Measurements from ENCODE around the gene MDM4. TPM values are rescaled to one million over a fixed set of nuclear protein-coding genes. Genes with fewer than 3 reads are reported as not detected.
"Not testable (repeated sequence)": the region's sequence is repeated elsewhere in the genome, so short reads cannot be mapped to it uniquely, and the experiment has no call there.

The MDM4 gene
- total RNA-seq, 3 donors from 2014 or later = 57.4 to 70.3 (median 66.0) TPM

GRCh38 chr1:204499511-204500468 is 16.4 kb upstream of the MDM4 start:
- no peak for DNase-seq
- Mint-ChIP-seq H3K27me3 (ENCODE audit: low read depth) (no peaks in the 10 kb centered on the region), H3K4me1 (ENCODE audit: low read depth) (peaks cover 16% of the 10 kb centered on the region), H3K9me3 (no peaks in the 10 kb centered on the region), H3K4me3 (no peak overlapping the region), H3K36me3 (ENCODE audit: insufficient read depth) (no peaks in the 10 kb centered on the region)
- no peak for ATAC-seq

DNA sequence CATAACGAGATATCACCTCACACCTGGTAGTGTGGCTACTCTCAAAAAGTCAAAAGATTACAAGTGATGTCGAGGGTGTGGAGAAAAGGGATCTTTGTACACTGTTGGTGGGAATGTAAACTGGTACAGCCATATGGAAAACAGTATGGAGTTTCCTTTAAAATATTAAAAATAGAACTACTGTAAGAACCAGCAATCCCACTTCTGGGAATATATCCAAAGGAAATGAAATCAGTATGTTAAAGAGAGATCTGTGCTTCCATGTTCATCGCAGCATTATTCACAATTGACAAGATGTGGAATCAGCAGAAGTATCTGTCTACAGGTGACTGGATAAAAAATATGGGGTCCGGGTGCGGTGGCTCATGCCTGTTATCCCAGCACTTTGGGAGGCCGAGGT is 14.0 kb upstream of the MDM4 start:
- H3K4me3 Mint-ChIP-seq = no peak overlapping the region
- H3K4me1 Mint-ChIP-seq (ENCODE audit: low read depth) = peaks cover 18% of the 10 kb centered on the region
- H3K27me3 Mint-ChIP-seq (ENCODE audit: low read depth) = peaks cover 2% of the 10 kb centered on the region
- H3K36me3 Mint-ChIP-seq (ENCODE audit: insufficient read depth) = no peaks in the 10 kb centered on the region
- ATAC-seq (no peak), DNase-seq (no peak)
- no peaks in the 10 kb centered on the region for H3K9me3 Mint-ChIP-seq

DNA sequence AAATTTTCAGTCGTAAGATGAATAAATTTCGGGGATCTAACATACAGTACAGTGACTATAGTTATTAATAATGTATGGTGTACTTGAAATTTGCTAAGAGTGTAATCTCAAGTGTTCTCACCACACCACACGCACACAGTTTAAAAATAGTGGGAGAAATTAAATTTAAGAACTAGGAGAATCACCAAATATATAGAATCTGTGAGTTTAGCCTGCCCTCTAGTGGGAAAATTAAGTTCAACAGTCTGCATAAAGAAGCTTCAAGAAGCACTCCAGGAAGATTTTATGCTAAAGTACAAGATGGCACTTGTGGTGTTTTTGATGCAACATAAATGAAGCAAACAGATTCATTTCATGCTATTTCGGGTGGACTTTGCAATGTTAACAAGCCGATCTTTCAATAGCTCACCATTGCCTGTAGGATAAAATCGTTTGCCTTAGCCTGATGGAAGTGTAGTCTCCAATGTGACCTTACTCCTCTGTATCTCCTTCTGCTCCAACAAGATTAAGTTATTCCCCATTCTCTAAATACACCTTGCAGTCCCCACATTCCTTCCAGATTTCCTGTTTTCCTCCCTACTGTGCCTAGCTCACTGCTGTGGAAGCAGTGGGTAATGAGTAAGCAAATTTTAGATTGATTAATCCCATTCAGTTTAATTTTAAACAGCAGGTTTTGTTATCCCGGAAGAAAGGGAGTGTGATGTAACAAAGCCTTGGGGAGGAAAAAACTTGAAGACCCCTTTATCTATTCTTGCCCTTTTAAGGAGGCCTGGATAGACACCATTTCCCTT is 12.9 kb upstream of the MDM4 start:
- DNase-seq (no peak), ATAC-seq (no peak)
- Mint-ChIP-seq H3K9me3 (no peaks in the 10 kb centered on the region), H3K36me3 (ENCODE audit: insufficient read depth) (no peaks in the 10 kb centered on the region), H3K4me3 (no peak overlapping the region), H3K27me3 (ENCODE audit: low read depth) (peaks cover 2% of the 10 kb centered on the region), H3K4me1 (ENCODE audit: low read depth) (peaks cover 24% of the 10 kb centered on the region)

DNA sequence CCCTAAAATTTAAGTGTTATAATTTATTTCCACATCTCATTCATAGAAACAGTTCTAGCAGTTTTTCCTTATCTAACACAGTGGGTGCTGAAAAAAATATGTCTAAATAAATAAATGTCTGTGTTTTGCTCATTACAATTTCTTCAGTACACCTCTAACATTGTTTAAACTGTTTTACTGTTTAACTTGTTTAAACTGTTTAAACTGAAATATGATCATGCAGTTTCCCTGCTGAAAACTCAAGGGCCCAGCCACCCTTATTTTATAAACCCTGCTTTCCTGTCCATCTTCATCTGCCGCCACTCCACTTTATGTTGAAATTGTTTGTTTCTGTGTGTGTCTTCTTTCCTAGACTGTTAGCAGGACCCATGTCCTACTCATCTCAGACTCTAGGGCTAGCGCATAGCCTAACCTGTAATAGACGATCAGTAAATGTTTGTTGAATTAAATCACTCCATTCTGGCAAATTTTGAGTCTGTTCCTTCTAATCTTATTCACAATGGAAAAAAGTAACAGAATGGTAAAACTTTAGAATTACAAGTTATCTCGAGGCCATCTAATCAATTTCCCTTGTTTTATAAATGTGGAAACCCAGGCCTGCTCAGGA is 12.2 kb upstream of the MDM4 start:
- no peak overlapping the region for H3K4me3 Mint-ChIP-seq
- H3K36me3 Mint-ChIP-seq (ENCODE audit: insufficient read depth) = no peaks in the 10 kb centered on the region
- peaks cover 2% of the 10 kb centered on the region for H3K27me3 Mint-ChIP-seq (ENCODE audit: low read depth)
- H3K9me3 Mint-ChIP-seq = no peaks in the 10 kb centered on the region
- no peak for DNase-seq
- no peak for ATAC-seq
- H3K4me1 Mint-ChIP-seq (ENCODE audit: low read depth) = peaks cover 24% of the 10 kb centered on the region

DNA sequence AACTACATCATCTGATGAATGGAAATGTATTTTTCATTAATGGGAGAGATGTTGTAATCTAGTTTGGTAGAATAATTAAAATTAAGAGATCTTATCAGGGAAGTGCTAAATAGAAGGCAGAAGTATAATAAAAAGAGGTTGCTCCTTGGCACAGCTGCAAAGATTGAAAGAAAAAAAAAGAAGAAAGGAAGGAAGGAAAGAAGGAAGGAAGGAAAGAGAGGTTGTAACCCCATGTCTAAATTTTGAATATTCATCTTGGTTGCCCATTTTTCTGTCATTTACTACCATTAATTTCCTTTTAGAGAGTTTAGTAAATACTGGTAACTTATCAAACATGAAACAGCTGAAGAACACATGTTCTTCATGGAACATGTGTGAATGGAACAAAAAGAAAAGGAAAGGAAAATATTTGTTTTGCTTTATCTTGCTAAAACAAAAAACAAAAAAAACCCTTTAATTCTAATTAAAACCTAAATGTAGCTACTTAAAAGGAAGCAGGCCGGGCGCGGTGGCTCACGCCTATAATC is 10.5 kb upstream of the MDM4 start:
- Mint-ChIP-seq H3K4me1 (ENCODE audit: low read depth) (peaks cover 24% of the 10 kb centered on the region), H3K27me3 (ENCODE audit: low read depth) (peaks cover 2% of the 10 kb centered on the region), H3K9me3 (no peaks in the 10 kb centered on the region), H3K36me3 (ENCODE audit: insufficient read depth) (no peaks in the 10 kb centered on the region), H3K4me3 (peak overlapping the region; percentile 85)
- DNase-seq (no peak), ATAC-seq (no peak)

GRCh38 chr1:204506201-204506968 is 9.8 kb upstream of the MDM4 start:
- Mint-ChIP-seq H3K36me3 (ENCODE audit: insufficient read depth) (no peaks in the 10 kb centered on the region), H3K9me3 (no peaks in the 10 kb centered on the region), H3K4me1 (ENCODE audit: low read depth) (peaks cover 27% of the 10 kb centered on the region), H3K27me3 (ENCODE audit: low read depth) (peaks cover 2% of the 10 kb centered on the region), H3K4me3 (peak overlapping the region; percentile 85)
- peak; percentile 69 for DNase-seq
- ATAC-seq = peak; percentile 82 to 85

- Mint-ChIP-seq H3K36me3 (ENCODE audit: insufficient read depth) (no peaks in the 10 kb centered on the region), H3K9me3 (no peaks in the 10 kb centered on the region), H3K4me1 (ENCODE audit: low read depth) (peaks cover 28% of the 10 kb centered on the region), H3K27me3 (ENCODE audit: low read depth) (peaks cover 2% of the 10 kb centered on the region), H3K4me3 (peak overlapping the region; percentile 85)
- peak; percentile 81 to 83 for ATAC-seq
- DNase-seq = peak; percentile 89
These were observed 9.3 kb upstream of the MDM4 start for GRCh38 chr1:204506969-204507316.

DNA sequence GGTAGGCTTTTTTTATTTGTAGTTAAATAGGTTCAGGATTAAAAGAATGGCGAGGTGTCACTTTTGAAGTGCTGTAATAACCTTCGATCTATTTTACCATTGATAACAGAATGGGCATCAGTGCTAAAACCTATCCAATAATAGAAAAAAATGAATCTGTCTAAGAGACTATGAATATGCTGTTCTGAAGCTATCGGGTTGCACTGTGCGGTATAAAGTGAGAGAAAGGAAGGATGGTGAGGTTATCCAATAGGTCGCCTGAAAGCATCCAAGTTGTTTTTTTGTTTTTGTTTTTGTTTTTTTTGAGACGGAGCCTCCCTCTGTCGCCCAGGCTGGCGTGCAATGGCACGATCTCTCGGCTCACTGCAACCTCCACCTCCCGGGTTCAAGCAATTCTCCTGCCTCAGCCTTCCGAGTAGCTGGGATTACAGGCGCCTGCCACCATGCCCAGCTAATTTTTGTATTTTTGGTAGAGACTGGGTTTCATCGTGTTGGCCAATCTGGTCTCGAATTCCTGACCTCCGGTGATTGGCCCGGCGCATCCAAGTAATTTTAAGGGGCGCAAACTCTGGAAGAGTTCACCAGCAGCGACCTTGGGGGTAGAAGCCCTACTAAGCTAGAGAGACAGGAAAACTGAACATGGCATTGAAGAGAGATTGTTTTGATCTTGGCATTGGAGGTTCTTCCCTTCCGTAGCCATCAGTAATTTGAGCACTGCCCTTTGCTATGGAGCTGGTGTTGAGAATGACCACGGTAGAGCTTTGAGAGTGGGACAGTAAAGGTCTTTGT is 8.7 kb upstream of the MDM4 start:
- Mint-ChIP-seq H3K4me3 (peak overlapping the region; percentile 85), H3K36me3 (ENCODE audit: insufficient read depth) (no peaks in the 10 kb centered on the region), H3K9me3 (no peaks in the 10 kb centered on the region), H3K4me1 (ENCODE audit: low read depth) (peaks cover 30% of the 10 kb centered on the region), H3K27me3 (ENCODE audit: low read depth) (peaks cover 2% of the 10 kb centered on the region)
- DNase-seq = no peak
- peak; percentile 13 for ATAC-seq

- no peak overlapping the region for H3K4me3 Mint-ChIP-seq
- DNase-seq (no peak), ATAC-seq (no peak)
- no peaks in the 10 kb centered on the region for H3K9me3 Mint-ChIP-seq
- H3K36me3 Mint-ChIP-seq (ENCODE audit: insufficient read depth) = no peaks in the 10 kb centered on the region
- H3K27me3 Mint-ChIP-seq (ENCODE audit: low read depth) = peaks cover 2% of the 10 kb centered on the region
- peaks cover 35% of the 10 kb centered on the region for H3K4me1 Mint-ChIP-seq (ENCODE audit: low read depth)
These were observed 7.0 kb upstream of the MDM4 start for GRCh38 chr1:204509186-204509635.

- no peak overlapping the region for H3K4me3 Mint-ChIP-seq
These were observed 4.8 kb upstream of the MDM4 start for GRCh38 chr1:204511366-204511765.

DNA sequence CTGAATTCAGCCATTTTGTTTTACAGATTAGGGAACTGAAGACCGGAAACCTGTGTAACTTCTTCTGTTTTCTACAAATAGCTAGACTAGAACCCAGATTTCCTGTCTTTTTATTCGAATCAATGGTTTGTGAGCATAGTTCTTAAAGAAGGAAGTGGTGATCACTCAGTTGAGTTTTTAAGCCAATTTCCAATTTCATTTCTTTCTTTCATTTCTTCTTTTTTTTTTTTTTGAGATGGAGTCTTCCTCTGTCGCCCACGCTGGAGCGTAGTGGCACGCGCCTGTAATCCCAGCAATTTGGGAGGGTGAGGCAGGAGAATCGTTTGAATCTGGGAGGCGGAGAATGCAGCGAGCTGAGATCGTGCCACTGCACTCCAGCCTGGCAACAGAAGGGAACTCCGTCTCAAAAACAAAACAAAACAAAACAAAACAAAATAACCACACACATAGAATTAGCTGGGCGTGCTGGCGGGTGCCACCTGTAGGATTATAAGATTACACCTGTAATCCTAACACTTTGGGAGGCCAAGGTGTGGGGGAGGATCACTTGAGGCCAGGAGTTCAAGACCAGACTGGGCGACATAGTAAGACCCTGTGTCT is 3.0 kb upstream of the MDM4 start:
- no peak for ATAC-seq
- H3K9me3 Mint-ChIP-seq = no peaks in the 10 kb centered on the region
- H3K27me3 Mint-ChIP-seq (ENCODE audit: low read depth) = no peaks in the 10 kb centered on the region
- H3K4me1 Mint-ChIP-seq (ENCODE audit: low read depth) = peaks cover 32% of the 10 kb centered on the region
- peak overlapping the region; percentile 88 for H3K4me3 Mint-ChIP-seq
- DNase-seq = peak; percentile 26
- peaks cover 2% of the 10 kb centered on the region for H3K36me3 Mint-ChIP-seq (ENCODE audit: insufficient read depth)

More at GRCh38 chr1:204511366-204511765, 4.8 kb upstream of the MDM4 start:
- Mint-ChIP-seq H3K36me3 (ENCODE audit: insufficient read depth) (no peaks in the 10 kb centered on the region), H3K9me3 (no peaks in the 10 kb centered on the region), H3K27me3 (ENCODE audit: low read depth) (peaks cover under 1% of the 10 kb centered on the region), H3K4me1 (ENCODE audit: low read depth) (peaks cover 31% of the 10 kb centered on the region)
- ATAC-seq (no peak), DNase-seq (no peak)

GRCh38 chr1:204514828-204515227 is 1.4 kb upstream of the MDM4 start:
- Mint-ChIP-seq H3K9me3 (no peaks in the 10 kb centered on the region), H3K36me3 (ENCODE audit: insufficient read depth) (peaks cover 10% of the 10 kb centered on the region), H3K4me3 (no peak overlapping the region), H3K4me1 (ENCODE audit: low read depth) (peaks cover 48% of the 10 kb centered on the region), H3K27me3 (ENCODE audit: low read depth) (no peaks in the 10 kb centered on the region)
- no peak for DNase-seq
- ATAC-seq = no peak

- peaks cover 21% of the 10 kb centered on the region for H3K36me3 Mint-ChIP-seq (ENCODE audit: insufficient read depth)
- not testable (repeated sequence) for ATAC-seq; H3K4me3 Mint-ChIP-seq; DNase-seq; H3K27me3 Mint-ChIP-seq (ENCODE audit: low read depth); H3K9me3 Mint-ChIP-seq
- peaks cover 66% of the 10 kb centered on the region for H3K4me1 Mint-ChIP-seq (ENCODE audit: low read depth)
These were observed 1.2 kb downstream of the MDM4 start for GRCh38 chr1:204517382-204517781.

Data from activated T-cell treated with anti-CD3 and anti-CD28 coated beads, Interleukin-2, amount 50 U/mL, for 4 hours (primary cell).